K562 (cell line): ENCODE results near the gene HCAR2. TPM values are rescaled to one million over a fixed set of nuclear protein-coding genes. Genes with fewer than 3 reads are reported as not detected.

Source experiments
- CBX8 ChIP-seq: fragments of 200-600 bp; sonication (generic); IDR thresholded peaks from 2 replicates; pipeline ENCODE4 v1.6.1; 2012; ENCODE audit warnings: borderline replicate concordance, mixed run types, low read depth, mild to moderate bottlenecking, moderate library complexity, mixed read lengths, low read length, control low read depth, inconsistent platforms; ENCODE audit not compliant: poor library complexity, severe bottlenecking; ENCODE audit errors: extremely low read depth
- CXXC5 ChIP-seq: fragments of 250-450 bp; sonication (Bioruptor Pico); IDR thresholded peaks from 2 replicates; pipeline ENCODE4 v1.8.0; 2022; ENCODE audit warnings: inconsistent platforms, mild to moderate bottlenecking, moderate library complexity
- ERF ChIP-seq: fragments of 450-650 bp; formaldehyde crosslinking; IDR thresholded peaks from 2 replicates; pipeline ENCODE4 v1.4.0; 2020; ENCODE audit warnings: mild to moderate bottlenecking, mixed read lengths
- MTA3 ChIP-seq: fragments of 450-650 bp; formaldehyde crosslinking; IDR thresholded peaks from 2 replicates; pipeline ENCODE4 v1.6.1; 2017; ENCODE audit warnings: mild to moderate bottlenecking, borderline replicate concordance
- RBM34 ChIP-seq: fragments of 200-400 bp; formaldehyde crosslinking; IDR thresholded peaks from 2 replicates; pipeline ENCODE4 v1.6.1; 2018; ENCODE audit warnings: low read length, borderline replicate concordance; ENCODE audit not compliant: insufficient read depth
- ZNF12 ChIP-seq: sonication (generic); formaldehyde crosslinking; IDR thresholded peaks from 2 replicates; pipeline ENCODE4 v1.4.0; 2020; ENCODE audit warnings: mild to moderate bottlenecking, missing genetic modification reagents
- ZNF133 ChIP-seq: fragments of 250-450 bp; sonication (Bioruptor Pico); IDR thresholded peaks from 2 replicates; pipeline ENCODE4 v1.4.0; 2020; ENCODE audit warnings: mild to moderate bottlenecking
- ZNF146 ChIP-seq: IDR thresholded peaks from one replicate; pipeline ENCODE4 v1.6.1; 2018; ENCODE audit warnings: missing compliant biosample characterization; ENCODE audit not compliant: unreplicated experiment
- polyA plus RNA-seq, 8 experiments: library from polyadenylated mRNA; depleted of rRNA in 4 of 8; stranded (reverse) in 5 of 8; unstranded in 3 of 8; fragments of >200 nt; fragmentation: Nextera tagmentation in 2 of 8; fragmentation: Illumina TruSeq in 1 of 8; extraction: Ambion mirVana in 2 of 8; extraction: Trizol in 1 of 8; gene quantifications; 2 replicates each; pipeline versions ENCODE4 v1.2.1 to v1.2.3, GENCODE V29; 2011 to 2014; ENCODE audit warnings: inconsistent platforms in 1 of 8, missing spikeins in 1 of 8
- total RNA-seq, 7 experiments: library from RNA; depleted of rRNA in 6 of 7; stranded (reverse); fragments of >200 nt in 6 of 7; fragmentation: Illumina TruSeq in 2 of 7; extraction: Trizol in 2 of 7; gene quantifications; 2 replicates each; pipeline versions ENCODE4 v1.2.1 to v1.2.3, GENCODE V29; 2011 to 2021; ENCODE audit warnings: low replicate concordance in 1 of 7
- TF ChIP-seq, protein P1 (sequence below), 2 experiments: fragments of 450-650 bp; IDR thresholded peaks; 2 replicates each; pipeline ENCODE4 v1.6.1; 2016; ENCODE audit warnings: mild to moderate bottlenecking in 2 of 2, borderline replicate concordance in 1 of 2, low read depth in 1 of 2, moderate library complexity in 1 of 2
- TF ChIP-seq, protein P2 (sequence below): fragments of 150-350 bp; IDR thresholded peaks from 2 replicates; pipeline ENCODE4 v1.6.1; 2014; ENCODE audit warnings: low read depth, mild to moderate bottlenecking, low read length, borderline replicate concordance
- TF ChIP-seq, protein P3 (sequence below): fragments of 250-450 bp; sonication (Bioruptor Pico); IDR thresholded peaks from 2 replicates; pipeline ENCODE4 v1.5.0; 2021; ENCODE audit warnings: mild to moderate bottlenecking, moderate library complexity

HCAR2 gene
- total and polyA plus RNA-seq, 9 of the 15 experiments (the other 6 are each of a cell fraction or from before 2014, with no cell fraction given): not detected

DNA sequence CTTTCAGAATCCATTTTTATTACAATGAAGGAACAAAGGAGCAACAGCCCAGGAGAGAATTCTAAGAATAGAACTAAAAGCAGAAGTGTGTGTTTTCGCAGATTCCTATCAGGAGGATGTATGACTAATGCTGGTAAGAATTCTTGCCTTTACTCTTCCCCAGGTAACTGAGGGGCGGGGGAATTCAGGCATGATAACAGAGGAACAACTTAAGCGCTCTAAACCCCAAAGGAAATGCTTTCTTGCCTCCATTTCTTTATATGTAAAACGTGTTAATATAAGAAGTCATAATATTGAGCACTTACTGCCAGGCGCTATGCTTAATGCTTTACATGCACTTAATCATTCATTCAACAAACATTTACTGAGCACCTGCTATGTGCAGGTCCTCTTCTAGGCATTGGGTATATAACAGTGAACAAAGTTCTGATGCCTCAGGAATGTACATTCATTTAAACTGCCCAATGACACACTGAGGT, 23.0 kb upstream of the HCAR2 start (continued):
- TF ChIP-seq, protein P1, sequence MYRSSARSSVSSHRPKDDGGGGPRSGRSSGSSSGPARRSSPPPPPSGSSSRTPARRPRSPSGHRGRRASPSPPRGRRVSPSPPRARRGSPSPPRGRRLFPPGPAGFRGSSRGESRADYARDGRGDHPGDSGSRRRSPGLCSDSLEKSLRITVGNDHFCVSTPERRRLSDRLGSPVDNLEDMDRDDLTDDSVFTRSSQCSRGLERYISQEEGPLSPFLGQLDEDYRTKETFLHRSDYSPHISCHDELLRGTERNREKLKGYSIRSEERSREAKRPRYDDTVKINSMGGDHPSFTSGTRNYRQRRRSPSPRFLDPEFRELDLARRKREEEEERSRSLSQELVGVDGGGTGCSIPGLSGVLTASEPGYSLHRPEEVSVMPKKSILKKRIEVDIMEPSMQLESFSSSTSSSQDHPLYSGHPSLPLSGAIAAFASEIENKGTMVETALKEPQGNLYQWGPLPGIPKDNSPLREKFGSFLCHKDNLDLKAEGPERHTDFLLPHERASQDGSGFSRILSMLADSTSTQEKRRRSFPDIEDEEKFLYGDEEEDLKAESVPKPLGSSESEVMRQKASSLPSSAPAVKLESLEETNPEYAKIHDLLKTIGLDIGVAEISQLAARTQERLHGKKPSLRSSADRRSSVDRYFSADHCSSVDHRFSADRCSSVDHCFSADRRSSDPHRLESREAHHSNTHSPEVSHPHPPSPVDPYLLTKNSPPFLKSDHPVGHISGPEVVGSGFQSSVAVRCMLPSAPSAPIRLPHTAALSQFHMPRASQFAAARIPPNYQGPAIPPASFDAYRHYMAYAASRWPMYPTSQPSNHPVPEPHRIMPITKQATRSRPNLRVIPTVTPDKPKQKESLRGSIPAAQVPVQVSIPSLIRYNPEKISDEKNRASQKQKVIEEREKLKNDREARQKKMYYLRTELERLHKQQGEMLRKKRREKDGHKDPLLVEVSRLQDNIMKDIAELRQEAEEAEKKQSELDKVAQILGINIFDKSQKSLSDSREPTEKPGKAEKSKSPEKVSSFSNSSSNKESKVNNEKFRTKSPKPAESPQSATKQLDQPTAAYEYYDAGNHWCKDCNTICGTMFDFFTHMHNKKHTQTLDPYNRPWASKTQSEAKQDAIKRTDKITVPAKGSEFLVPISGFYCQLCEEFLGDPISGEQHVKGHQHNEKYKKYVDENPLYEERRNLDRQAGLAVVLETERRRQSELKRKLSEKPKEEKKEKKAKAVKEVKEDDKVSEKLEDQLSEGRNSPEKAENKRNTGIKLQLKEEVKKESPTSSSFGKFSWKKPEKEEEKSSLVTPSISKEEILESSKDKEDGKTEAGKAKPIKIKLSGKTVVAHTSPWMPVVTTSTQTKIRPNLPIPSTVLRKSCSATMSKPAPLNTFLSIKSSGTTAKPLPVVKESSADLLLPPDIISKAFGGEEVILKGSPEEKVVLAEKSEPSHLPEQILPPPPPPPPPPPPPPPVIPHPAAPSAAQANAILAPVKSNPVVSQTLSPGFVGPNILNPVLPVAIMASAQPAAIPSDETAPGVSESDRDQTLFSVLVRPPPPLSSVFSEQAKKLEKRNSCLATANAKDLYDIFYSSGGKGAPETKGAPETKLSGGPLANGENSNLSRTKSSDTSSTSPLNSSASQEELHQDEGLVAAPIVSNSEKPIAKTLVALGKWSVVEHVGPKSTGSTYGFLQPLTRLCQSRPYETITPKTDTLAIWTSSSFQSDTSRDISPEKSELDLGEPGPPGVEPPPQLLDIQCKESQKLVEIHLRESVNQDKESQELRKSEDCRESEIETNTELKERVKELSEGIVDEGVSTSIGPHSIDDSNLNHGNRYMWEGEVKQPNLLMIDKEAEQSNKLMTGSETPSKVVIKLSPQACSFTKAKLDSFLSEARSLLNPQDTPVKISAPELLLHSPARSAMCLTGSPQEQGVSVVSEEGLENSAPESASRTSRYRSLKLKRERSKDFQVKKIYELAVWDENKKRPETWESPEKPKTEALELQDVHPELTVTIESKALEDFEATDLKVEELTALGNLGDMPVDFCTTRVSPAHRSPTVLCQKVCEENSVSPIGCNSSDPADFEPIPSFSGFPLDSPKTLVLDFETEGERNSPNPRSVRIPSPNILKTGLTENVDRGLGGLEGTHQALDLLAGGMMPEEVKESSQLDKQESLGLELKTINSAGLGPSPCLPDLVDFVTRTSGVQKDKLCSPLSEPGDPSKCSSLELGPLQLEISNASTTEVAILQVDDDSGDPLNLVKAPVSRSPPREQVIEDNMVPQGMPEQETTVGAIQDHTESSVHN (IDR thresholded peaks at IDR 0.05; ENCODE audit: borderline replicate concordance in 1 of 2, low read depth in 1 of 2): peak in 1 of 2 experiments; percentile 82; a peak in 1 of 4 replicates
- no peak for TF ChIP-seq ZNF12 (CRISPR knock-in tag)
- TF ChIP-seq RBM34: no peak
- no peak for TF ChIP-seq ZNF133
- TF ChIP-seq ZNF146 (CRISPR knock-in tag): no peak
- peak; percentile 78; the same call in 1 of the 2 replicates for TF ChIP-seq CXXC5 (CRISPR knock-in tag)
- no peak for TF ChIP-seq CBX8
- TF ChIP-seq, protein P2, sequence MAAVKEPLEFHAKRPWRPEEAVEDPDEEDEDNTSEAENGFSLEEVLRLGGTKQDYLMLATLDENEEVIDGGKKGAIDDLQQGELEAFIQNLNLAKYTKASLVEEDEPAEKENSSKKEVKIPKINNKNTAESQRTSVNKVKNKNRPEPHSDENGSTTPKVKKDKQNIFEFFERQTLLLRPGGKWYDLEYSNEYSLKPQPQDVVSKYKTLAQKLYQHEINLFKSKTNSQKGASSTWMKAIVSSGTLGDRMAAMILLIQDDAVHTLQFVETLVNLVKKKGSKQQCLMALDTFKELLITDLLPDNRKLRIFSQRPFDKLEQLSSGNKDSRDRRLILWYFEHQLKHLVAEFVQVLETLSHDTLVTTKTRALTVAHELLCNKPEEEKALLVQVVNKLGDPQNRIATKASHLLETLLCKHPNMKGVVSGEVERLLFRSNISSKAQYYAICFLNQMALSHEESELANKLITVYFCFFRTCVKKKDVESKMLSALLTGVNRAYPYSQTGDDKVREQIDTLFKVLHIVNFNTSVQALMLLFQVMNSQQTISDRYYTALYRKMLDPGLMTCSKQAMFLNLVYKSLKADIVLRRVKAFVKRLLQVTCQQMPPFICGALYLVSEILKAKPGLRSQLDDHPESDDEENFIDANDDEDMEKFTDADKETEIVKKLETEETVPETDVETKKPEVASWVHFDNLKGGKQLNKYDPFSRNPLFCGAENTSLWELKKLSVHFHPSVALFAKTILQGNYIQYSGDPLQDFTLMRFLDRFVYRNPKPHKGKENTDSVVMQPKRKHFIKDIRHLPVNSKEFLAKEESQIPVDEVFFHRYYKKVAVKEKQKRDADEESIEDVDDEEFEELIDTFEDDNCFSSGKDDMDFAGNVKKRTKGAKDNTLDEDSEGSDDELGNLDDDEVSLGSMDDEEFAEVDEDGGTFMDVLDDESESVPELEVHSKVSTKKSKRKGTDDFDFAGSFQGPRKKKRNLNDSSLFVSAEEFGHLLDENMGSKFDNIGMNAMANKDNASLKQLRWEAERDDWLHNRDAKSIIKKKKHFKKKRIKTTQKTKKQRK: no peak
- no peak for TF ChIP-seq ERF (CRISPR knock-in tag)
- TF ChIP-seq, protein P3, sequence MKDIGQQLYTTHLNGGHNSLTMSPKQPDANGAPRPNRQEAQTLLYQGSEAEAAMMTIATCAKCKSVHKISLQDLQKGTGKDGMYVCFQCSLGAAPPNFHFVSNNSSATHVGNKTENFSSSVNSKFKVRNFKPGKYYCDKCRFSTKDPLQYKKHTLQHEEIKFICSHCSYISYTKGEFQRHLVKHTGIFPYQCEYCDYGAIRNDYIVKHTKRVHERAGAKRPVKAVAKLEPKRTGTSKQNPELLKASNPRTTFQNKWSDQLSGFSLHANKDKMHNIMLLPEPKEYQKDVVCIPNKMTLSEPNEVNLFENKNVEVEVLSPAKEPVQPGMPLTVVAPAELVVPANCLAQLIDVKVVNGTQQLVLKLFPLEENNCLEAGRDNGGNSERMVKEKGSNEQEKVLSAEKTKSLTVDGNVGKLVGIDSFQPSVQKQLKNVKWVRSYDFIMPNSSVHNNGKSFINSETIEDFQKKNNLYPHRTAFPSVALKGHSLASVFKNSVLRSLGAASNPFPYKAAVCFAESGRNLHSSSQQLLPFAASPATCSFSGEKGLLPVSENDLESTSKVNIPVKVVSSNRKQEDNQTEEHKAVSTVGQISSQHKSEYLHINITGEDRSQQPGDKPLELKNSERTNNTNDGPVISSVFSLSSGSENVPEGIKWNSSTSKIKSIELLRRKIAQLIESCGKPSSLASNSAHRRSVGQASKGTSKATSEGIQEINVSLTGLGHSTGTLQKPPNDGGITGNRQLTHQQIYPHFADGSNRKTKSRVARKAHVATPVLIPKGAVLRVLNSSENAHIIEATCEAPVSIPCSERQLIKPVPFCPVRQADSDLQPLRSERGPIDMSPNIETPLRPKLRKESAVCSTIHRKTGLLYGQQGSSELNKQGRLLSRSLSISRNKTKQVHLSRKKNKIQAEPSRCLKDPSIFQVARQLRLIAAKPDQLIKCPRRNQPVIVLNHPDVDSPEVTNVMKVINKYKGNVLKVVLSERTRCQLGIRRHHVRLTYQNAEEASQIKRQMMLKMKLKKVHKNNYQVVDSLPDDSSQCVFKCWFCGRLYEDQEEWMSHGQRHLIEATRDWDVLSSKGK (CRISPR knock-in tag): no peak
- no peak for TF ChIP-seq MTA3
